Measurements from ENCODE around the gene GFER. TPM values are rescaled to one million over a fixed set of nuclear protein-coding genes. Genes with fewer than 3 reads are reported as not detected.
"Not testable (repeated sequence)": the region's sequence is repeated elsewhere in the genome, so short reads cannot be mapped to it uniquely, and the experiment has no call there.

The GFER gene
- polyA plus RNA-seq, 3 donors = 8.1 to 22.7 (median 22.4) TPM

DNA sequence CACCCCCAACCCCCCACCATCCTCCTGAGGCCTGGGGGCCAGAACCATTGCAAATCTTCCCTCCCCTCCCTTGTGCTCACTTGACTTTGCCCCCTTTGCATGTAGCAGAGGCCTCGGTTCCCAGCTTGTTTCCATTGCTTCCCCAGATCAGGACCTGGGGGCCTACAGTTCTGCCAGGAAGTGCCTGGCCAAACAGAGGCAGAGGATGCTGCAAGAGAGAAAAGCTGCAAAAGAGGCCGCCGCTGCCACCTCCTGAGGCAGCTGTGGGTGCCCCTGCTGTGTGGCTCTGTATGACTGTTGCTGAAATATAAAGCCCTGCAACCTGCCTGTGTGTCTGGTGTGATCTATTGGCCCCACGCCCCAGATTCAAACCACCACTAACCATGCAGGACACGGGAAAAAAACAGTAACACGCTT lies 22.3 kb upstream of the GFER start:
- Histone ChIP-seq H3K79me2 (ENCODE audit: insufficient read depth, low read length) (peaks cover 52% of the 10 kb centered on the region), H3K9me3 (replicated peaks in 1 of 2; ENCODE audit: control insufficient read depth in 1 of 2, insufficient read depth in 1 of 2, low read length in 2 of 2) (no peaks in the 10 kb centered on the region), H2AFZ (ENCODE audit: insufficient read depth, low read depth, low read length, poor library complexity, severe bottlenecking) (no peak overlapping the region), H3K27ac (ENCODE audit: low read depth in 1 of 2, low read length in 2 of 2) (no peak overlapping the region), H3K36me3 (replicated peaks in 1 of 2; ENCODE audit: control insufficient read depth in 1 of 2, insufficient read depth in 2 of 2, low read length in 2 of 2) (peaks cover 21% of the 10 kb centered on the region in 2 donors), H4K20me1 (ENCODE audit: insufficient read depth, low read length) (peaks cover 35% of the 10 kb centered on the region), H3K4me3 (replicated peaks in 1 of 3; ENCODE audit: low read depth in 2 of 3, low read length in 3 of 3) (no peak overlapping the region), H3K9ac (ENCODE audit: insufficient read depth, low read length, poor library complexity, severe bottlenecking) (no peak overlapping the region), H3K4me2 (replicated peaks; ENCODE audit: extremely low read depth, low read length, poor library complexity, severe bottlenecking) (no peak overlapping the region), H3K27me3 (ENCODE audit: control insufficient read depth in 2 of 2, insufficient read depth in 2 of 2, low read length in 2 of 2) (no peaks in the 10 kb centered on the region), H3K4me1 (ENCODE audit: control insufficient read depth in 1 of 2, insufficient read depth in 2 of 2, low read length in 2 of 2) (peaks cover 39 to 53% of the 10 kb centered on the region in 2 donors)
- peaks cover 45% of the 10 kb centered on the region for H3K4me1 Mint-ChIP-seq
- peaks cover 5 to 22% (median 18%) of the 10 kb centered on the region in 3 donors for H3K27me3 Mint-ChIP-seq (ENCODE audit: low read depth in 3 of 3)
- no peak for DNase-seq
- intact Hi-C loops (cut with micrococcal nuclease) = no loop called here
- WGBS (ENCODE audit: insufficient coverage) = 44% methylated on average over 1 of the region's 6 CpGs
- H3K36me3 Mint-ChIP-seq = peaks cover 24 to 30% of the 10 kb centered on the region in 2 donors
- no peak overlapping the region for H3K27ac Mint-ChIP-seq
- no peak overlapping the region for H3K4me3 Mint-ChIP-seq
- H3K9me3 Mint-ChIP-seq = peaks cover 0 to 8% (median 0%) of the 10 kb centered on the region in 7 donors
- TF ChIP-seq, protein P1, sequence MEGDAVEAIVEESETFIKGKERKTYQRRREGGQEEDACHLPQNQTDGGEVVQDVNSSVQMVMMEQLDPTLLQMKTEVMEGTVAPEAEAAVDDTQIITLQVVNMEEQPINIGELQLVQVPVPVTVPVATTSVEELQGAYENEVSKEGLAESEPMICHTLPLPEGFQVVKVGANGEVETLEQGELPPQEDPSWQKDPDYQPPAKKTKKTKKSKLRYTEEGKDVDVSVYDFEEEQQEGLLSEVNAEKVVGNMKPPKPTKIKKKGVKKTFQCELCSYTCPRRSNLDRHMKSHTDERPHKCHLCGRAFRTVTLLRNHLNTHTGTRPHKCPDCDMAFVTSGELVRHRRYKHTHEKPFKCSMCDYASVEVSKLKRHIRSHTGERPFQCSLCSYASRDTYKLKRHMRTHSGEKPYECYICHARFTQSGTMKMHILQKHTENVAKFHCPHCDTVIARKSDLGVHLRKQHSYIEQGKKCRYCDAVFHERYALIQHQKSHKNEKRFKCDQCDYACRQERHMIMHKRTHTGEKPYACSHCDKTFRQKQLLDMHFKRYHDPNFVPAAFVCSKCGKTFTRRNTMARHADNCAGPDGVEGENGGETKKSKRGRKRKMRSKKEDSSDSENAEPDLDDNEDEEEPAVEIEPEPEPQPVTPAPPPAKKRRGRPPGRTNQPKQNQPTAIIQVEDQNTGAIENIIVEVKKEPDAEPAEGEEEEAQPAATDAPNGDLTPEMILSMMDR (IDR thresholded peaks at IDR 0.05) = no peak

DNA sequence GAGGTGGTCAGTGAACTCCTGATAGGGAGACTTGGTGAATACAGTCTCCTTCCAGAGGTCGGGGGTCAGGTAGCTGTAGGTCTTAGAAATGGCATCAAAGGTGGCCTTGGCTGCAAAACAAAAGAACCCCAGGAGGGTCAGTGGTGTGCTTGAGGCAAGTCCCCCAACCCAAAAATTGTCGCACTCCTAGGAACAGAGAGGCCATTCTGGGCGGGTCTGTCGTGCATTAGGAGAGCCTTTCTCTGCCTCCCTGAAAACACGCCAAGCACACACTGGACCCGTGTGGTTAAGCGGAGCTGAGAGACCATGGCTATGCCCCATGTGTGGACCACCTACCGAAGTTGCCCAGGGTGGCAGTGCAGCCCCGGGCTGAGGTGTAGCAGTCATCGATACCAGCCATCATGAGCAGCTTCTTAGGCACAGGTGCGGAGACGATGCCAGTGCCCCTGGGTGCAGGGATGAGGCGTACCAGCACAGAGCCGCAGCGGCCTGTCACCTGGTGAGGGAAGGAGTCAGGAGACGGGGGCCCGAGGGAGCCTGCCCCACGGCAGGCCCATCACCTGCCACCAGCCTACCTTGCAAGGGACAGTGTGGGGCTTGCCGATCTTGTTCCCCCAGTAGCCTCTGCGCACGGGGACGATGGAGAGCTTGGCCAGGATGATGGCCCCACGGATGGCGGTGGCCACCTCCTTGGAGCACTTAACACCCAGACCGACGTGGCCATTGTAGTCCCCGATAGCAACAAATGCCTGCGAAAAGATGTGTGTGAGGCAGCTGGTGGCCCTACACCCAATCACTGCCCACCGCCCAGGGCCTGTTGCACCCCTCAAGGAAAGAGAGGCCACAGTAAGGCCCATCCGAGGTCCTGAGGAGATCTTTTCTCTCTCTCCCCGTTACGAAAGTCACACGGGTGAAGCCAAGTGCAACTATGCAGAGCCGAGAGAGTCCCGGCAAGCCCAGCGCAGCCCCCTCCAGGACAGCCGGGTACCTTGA lies 21.5 kb upstream of the GFER start:
- H3K27ac Mint-ChIP-seq = peak overlapping the region in 2 of 7 donors; percentile 66 to 71
- H2AFZ ChIP-seq (ENCODE audit: insufficient read depth, low read depth, low read length, poor library complexity, severe bottlenecking); H3K9me3 Mint-ChIP-seq; H3K4me2 ChIP-seq (replicated peaks; ENCODE audit: extremely low read depth, low read length, poor library complexity, severe bottlenecking); H3K4me3 ChIP-seq (replicated peaks in 1 of 3; ENCODE audit: low read depth in 2 of 3, low read length in 3 of 3); DNase-seq; H3K27ac ChIP-seq (ENCODE audit: low read depth in 1 of 2, low read length in 2 of 2); H3K9me3 ChIP-seq (replicated peaks in 1 of 2; ENCODE audit: control insufficient read depth in 1 of 2, insufficient read depth in 1 of 2, low read length in 2 of 2); H3K9ac ChIP-seq (ENCODE audit: insufficient read depth, low read length, poor library complexity, severe bottlenecking); intact Hi-C loops (cut with micrococcal nuclease); H3K27me3 ChIP-seq (ENCODE audit: control insufficient read depth in 2 of 2, insufficient read depth in 2 of 2, low read length in 2 of 2): not testable (repeated sequence)
- H3K4me3 Mint-ChIP-seq = peak overlapping the region in 1 of 2 donors; percentile 66
- WGBS (ENCODE audit: insufficient coverage) = 85% methylated on average over 26 of the region's 37 CpGs
- H4K20me1 ChIP-seq (ENCODE audit: insufficient read depth, low read length) = peaks cover 35% of the 10 kb centered on the region
- H3K27me3 Mint-ChIP-seq (ENCODE audit: low read depth in 3 of 3) = peaks cover under 1 to 14% (median 11%) of the 10 kb centered on the region in 3 donors
- H3K36me3 Mint-ChIP-seq = peaks cover 24 to 30% of the 10 kb centered on the region in 2 donors
- H3K4me1 Mint-ChIP-seq = peaks cover 45% of the 10 kb centered on the region
- H3K36me3 ChIP-seq (replicated peaks in 1 of 2; ENCODE audit: control insufficient read depth in 1 of 2, insufficient read depth in 2 of 2, low read length in 2 of 2) = peaks cover 21% of the 10 kb centered on the region in 2 donors
- peaks cover 52% of the 10 kb centered on the region for H3K79me2 ChIP-seq (ENCODE audit: insufficient read depth, low read length)
- H3K4me1 ChIP-seq (ENCODE audit: control insufficient read depth in 1 of 2, insufficient read depth in 2 of 2, low read length in 2 of 2) = peaks cover 39 to 53% of the 10 kb centered on the region in 2 donors
